Measurements from ENCODE around the gene ESR1. TPM values are rescaled to one million over a fixed set of nuclear protein-coding genes. Genes with fewer than 3 reads are reported as not detected.
A peak's percentile ranks its signal among the peaks of the same experiment; 100 is the strongest.

ESR1 gene
- total and polyA plus RNA-seq, 2 donors (not counting 1 experiment from before 2014, with no cell fraction given), result 0.06 to 0.50 TPM

DNA sequence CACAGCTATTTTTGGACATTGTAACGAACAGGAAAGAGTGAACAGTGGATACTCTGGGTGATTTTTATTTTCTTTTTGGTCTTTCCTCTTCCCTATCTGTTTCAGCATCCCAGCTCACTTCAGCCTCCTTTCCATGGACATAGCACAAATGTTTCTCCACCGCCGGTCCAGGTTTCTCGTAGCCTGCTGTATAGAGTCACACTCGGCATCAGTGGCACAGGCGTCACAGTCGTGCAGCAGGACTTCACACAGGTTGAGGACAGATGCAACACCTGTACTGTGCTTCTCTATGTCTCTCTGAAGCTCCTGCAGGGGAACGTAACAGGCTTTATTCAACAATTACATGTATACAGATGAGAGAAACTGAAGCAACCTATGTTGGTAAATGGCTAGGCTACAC lies 348.3 kb downstream of the ESR1 start:
- no peak overlapping the region for H3K9ac ChIP-seq (ENCODE audit: insufficient read depth, low read length)
- DNase-seq (ENCODE audit: low read depth in 2 of 2), result no peak
- no peaks in the 10 kb centered on the region for H3K9me3 ChIP-seq (ENCODE audit: control insufficient read depth, insufficient read depth, low read depth, low read length)
- no peak overlapping the region for H2AFZ ChIP-seq (ENCODE audit: low read length)
- TF ChIP-seq EZH2 (IDR thresholded peaks at IDR 0.05; ENCODE audit: low read length, missing control alignments), result no peak
- TF ChIP-seq, protein P1, sequence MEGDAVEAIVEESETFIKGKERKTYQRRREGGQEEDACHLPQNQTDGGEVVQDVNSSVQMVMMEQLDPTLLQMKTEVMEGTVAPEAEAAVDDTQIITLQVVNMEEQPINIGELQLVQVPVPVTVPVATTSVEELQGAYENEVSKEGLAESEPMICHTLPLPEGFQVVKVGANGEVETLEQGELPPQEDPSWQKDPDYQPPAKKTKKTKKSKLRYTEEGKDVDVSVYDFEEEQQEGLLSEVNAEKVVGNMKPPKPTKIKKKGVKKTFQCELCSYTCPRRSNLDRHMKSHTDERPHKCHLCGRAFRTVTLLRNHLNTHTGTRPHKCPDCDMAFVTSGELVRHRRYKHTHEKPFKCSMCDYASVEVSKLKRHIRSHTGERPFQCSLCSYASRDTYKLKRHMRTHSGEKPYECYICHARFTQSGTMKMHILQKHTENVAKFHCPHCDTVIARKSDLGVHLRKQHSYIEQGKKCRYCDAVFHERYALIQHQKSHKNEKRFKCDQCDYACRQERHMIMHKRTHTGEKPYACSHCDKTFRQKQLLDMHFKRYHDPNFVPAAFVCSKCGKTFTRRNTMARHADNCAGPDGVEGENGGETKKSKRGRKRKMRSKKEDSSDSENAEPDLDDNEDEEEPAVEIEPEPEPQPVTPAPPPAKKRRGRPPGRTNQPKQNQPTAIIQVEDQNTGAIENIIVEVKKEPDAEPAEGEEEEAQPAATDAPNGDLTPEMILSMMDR (conservative IDR thresholded peaks at IDR 0.05 in 1 of 2, IDR thresholded peaks at IDR 0.05 in 1 of 2; ENCODE audit: low read depth in 1 of 2, low read length in 2 of 2), result no peak
- no peaks in the 10 kb centered on the region for H3K4me1 ChIP-seq (ENCODE audit: control insufficient read depth, extremely low read depth, insufficient read depth, low read length)
- no peaks in the 10 kb centered on the region for H3K27me3 ChIP-seq (ENCODE audit: control insufficient read depth, insufficient read depth, low read length)
- no peak overlapping the region for H3K4me3 ChIP-seq (replicated peaks in 1 of 4; ENCODE audit: control extremely low read depth in 1 of 4, insufficient read depth in 1 of 4, low read depth in 3 of 4, low read length in 4 of 4)
- no peaks in the 10 kb centered on the region for H4K20me1 ChIP-seq (ENCODE audit: control insufficient read depth, extremely low read depth, insufficient read depth, low read length)
- H3K27ac ChIP-seq (ENCODE audit: insufficient read depth, low read length), result no peak overlapping the region
- H3K4me2 ChIP-seq (ENCODE audit: extremely low read depth, insufficient read depth, low read length), result no peak overlapping the region
- no peaks in the 10 kb centered on the region for H3K79me2 ChIP-seq (ENCODE audit: control insufficient read depth, insufficient read depth, low read length)
- H3K36me3 ChIP-seq (ENCODE audit: control insufficient read depth, insufficient read depth, low read length), result no peaks in the 10 kb centered on the region

DNA sequence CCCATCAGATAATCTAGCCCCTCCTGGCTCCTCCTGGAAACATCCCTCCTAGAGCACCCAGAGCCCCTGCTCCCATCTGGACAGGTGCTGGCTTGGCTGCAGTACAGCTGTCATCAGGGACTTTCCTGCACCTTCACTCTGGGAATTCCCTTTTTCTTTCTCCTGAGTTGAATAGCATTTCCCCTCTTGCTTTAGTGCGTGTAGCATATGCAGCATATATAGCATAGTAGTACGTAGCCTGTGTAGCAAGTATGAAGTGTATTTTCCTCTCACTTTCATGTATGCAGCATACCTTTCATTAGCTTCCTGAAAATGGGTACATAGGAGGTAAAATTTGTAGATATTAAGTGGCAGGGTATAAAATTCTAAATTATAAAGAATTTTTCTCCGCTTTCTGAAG lies 352.9 kb downstream of the ESR1 start:
- Histone ChIP-seq H3K36me3 (ENCODE audit: control insufficient read depth, insufficient read depth, low read length) (no peaks in the 10 kb centered on the region), H4K20me1 (ENCODE audit: control insufficient read depth, extremely low read depth, insufficient read depth, low read length) (no peaks in the 10 kb centered on the region), H3K79me2 (ENCODE audit: control insufficient read depth, insufficient read depth, low read length) (no peaks in the 10 kb centered on the region), H3K4me3 (replicated peaks in 1 of 4; ENCODE audit: control extremely low read depth in 1 of 4, insufficient read depth in 1 of 4, low read depth in 3 of 4, low read length in 4 of 4) (no peak overlapping the region), H3K9me3 (ENCODE audit: control insufficient read depth, insufficient read depth, low read depth, low read length) (no peaks in the 10 kb centered on the region), H3K4me1 (ENCODE audit: control insufficient read depth, extremely low read depth, insufficient read depth, low read length) (no peaks in the 10 kb centered on the region), H3K27ac (ENCODE audit: insufficient read depth, low read length) (no peak overlapping the region), H3K4me2 (ENCODE audit: extremely low read depth, insufficient read depth, low read length) (no peak overlapping the region), H3K9ac (ENCODE audit: insufficient read depth, low read length) (no peak overlapping the region), H2AFZ (ENCODE audit: low read length) (no peak overlapping the region), H3K27me3 (ENCODE audit: control insufficient read depth, insufficient read depth, low read length) (no peaks in the 10 kb centered on the region)
- TF ChIP-seq EZH2 (IDR thresholded peaks at IDR 0.05; ENCODE audit: low read length, missing control alignments), result no peak
- TF ChIP-seq, protein P1 (conservative IDR thresholded peaks at IDR 0.05 in 1 of 2, IDR thresholded peaks at IDR 0.05 in 1 of 2; ENCODE audit: low read depth in 1 of 2, low read length in 2 of 2), result no peak
- no peak for DNase-seq (ENCODE audit: low read depth in 2 of 2)

GRCh38 chr6:152161501-152161900 lies 354.0 kb downstream of the ESR1 start:
- DNase-seq (ENCODE audit: low read depth in 2 of 2), result peak; percentile 26 to 85
- no peak overlapping the region for H3K4me2 ChIP-seq (ENCODE audit: extremely low read depth, insufficient read depth, low read length)
- no peaks in the 10 kb centered on the region for H3K79me2 ChIP-seq (ENCODE audit: control insufficient read depth, insufficient read depth, low read length)
- TF ChIP-seq, protein P1 (conservative IDR thresholded peaks at IDR 0.05 in 1 of 2, IDR thresholded peaks at IDR 0.05 in 1 of 2; ENCODE audit: low read depth in 1 of 2, low read length in 2 of 2), result no peak
- H2AFZ ChIP-seq (ENCODE audit: low read length), result no peak overlapping the region
- no peak overlapping the region for H3K9ac ChIP-seq (ENCODE audit: insufficient read depth, low read length)
- H4K20me1 ChIP-seq (ENCODE audit: control insufficient read depth, extremely low read depth, insufficient read depth, low read length), result no peaks in the 10 kb centered on the region
- no peaks in the 10 kb centered on the region for H3K9me3 ChIP-seq (ENCODE audit: control insufficient read depth, insufficient read depth, low read depth, low read length)
- no peaks in the 10 kb centered on the region for H3K4me1 ChIP-seq (ENCODE audit: control insufficient read depth, extremely low read depth, insufficient read depth, low read length)
- no peaks in the 10 kb centered on the region for H3K27me3 ChIP-seq (ENCODE audit: control insufficient read depth, insufficient read depth, low read length)
- no peaks in the 10 kb centered on the region for H3K36me3 ChIP-seq (ENCODE audit: control insufficient read depth, insufficient read depth, low read length)
- no peak overlapping the region for H3K4me3 ChIP-seq (replicated peaks in 1 of 4; ENCODE audit: control extremely low read depth in 1 of 4, insufficient read depth in 1 of 4, low read depth in 3 of 4, low read length in 4 of 4)
- no peak overlapping the region for H3K27ac ChIP-seq (ENCODE audit: insufficient read depth, low read length)

Measured in fibroblast of lung (primary cell).